ENCODE results near the gene NSUN4.

DNA sequence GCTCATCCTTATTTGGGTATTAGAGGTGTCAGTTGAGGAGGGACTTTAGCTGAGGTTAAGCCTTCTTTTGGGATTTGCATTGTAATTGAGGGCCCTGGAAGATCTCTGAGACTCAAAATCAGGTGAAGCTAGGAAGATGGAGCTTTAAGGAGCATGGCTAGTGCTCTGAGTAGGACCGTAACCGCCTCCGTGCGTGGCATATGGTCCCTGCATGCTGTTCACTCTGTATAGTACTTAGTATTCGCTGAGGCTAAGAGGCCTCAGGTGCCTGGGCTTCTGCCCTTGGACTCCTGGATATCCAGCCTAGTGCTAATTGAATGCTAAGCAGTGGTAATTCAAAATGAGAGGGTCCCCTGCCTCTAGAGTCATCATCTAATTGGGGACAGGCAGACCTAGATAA lies 22.5 kb downstream of the NSUN4 start:
- TF ChIP-seq, protein P1, sequence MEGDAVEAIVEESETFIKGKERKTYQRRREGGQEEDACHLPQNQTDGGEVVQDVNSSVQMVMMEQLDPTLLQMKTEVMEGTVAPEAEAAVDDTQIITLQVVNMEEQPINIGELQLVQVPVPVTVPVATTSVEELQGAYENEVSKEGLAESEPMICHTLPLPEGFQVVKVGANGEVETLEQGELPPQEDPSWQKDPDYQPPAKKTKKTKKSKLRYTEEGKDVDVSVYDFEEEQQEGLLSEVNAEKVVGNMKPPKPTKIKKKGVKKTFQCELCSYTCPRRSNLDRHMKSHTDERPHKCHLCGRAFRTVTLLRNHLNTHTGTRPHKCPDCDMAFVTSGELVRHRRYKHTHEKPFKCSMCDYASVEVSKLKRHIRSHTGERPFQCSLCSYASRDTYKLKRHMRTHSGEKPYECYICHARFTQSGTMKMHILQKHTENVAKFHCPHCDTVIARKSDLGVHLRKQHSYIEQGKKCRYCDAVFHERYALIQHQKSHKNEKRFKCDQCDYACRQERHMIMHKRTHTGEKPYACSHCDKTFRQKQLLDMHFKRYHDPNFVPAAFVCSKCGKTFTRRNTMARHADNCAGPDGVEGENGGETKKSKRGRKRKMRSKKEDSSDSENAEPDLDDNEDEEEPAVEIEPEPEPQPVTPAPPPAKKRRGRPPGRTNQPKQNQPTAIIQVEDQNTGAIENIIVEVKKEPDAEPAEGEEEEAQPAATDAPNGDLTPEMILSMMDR (IDR thresholded peaks at IDR 0.05): no peak
- no peak for TF ChIP-seq POLR2AphosphoS5 (IDR thresholded peaks at IDR 0.05)
- TF ChIP-seq POLR2A (IDR thresholded peaks at IDR 0.05): no peak

Data from gastroesophageal sphincter (tissue), 3 donors.